Large intestine (tissue), 3 donors: ENCODE data around the gene CUX1. TPM values are rescaled to one million over a fixed set of nuclear protein-coding genes. Genes with fewer than 3 reads are reported as not detected.

Experiments used
- DNase-seq, 2 donors: peaks; one replicate each; pipeline versions ENCODE4 v3.0.0 to v3.0.0-alpha.2; 2013
- H3K27ac ChIP-seq: one replicate; pipeline ENCODE4 v1.5.1; 2013; ENCODE audit warnings: low read length
- H3K27me3 ChIP-seq: 2 replicates; pipeline ENCODE4 v1.6.1; 2013; ENCODE audit warnings: low read length; ENCODE audit not compliant: control insufficient read depth, insufficient read depth
- H3K36me3 ChIP-seq: 2 replicates; pipeline ENCODE4 v1.6.1; 2013; ENCODE audit warnings: low read length; ENCODE audit not compliant: control insufficient read depth, insufficient read depth
- H3K4me1 ChIP-seq: one replicate; pipeline ENCODE4 v1.6.1; 2013; ENCODE audit warnings: low read length; ENCODE audit not compliant: control insufficient read depth, insufficient read depth
- H3K4me3 ChIP-seq: one replicate; pipeline ENCODE4 v1.5.1; 2013; ENCODE audit warnings: low read length
- H3K9me3 ChIP-seq: one replicate; pipeline ENCODE4 v1.6.1; 2013; ENCODE audit warnings: mild to moderate bottlenecking, low read depth, low read length, moderate library complexity; ENCODE audit not compliant: control insufficient read depth
- WGBS: methylation state at CpG from one replicate; pipeline ENCODE4 v1.1.5; 2013; ENCODE audit warnings: low lambda C conversion rate; ENCODE audit not compliant: insufficient coverage; 5-methylcytosine and 5-hydroxymethylcytosine counted together
- polyA plus RNA-seq: library from polyadenylated mRNA; unstranded; fragments of 120-200 nt; gene quantifications from one replicate; pipeline ENCODE4 v1.2.1, GENCODE V29; 2013

Gene CUX1
- polyA plus RNA-seq, 1 donor = 72.9 TPM

- no CpG with 5 or more reads among the region's 10 CpGs for WGBS
- Histone ChIP-seq H3K4me3 (no peak overlapping the region), H3K27ac (no peak overlapping the region), H3K27me3 (no peaks in the 10 kb centered on the region), H3K36me3 (peaks cover 3% of the 10 kb centered on the region), H3K9me3 (no peaks in the 10 kb centered on the region), H3K4me1 (peaks cover 22% of the 10 kb centered on the region)
- DNase-seq = no peak
These were observed 457.8 kb downstream of the CUX1 start for GRCh38 chr7:102275123-102275703.

- Histone ChIP-seq H3K36me3 (peaks cover 5% of the 10 kb centered on the region), H3K4me1 (peaks cover 15% of the 10 kb centered on the region), H3K27ac (no peak overlapping the region), H3K9me3 (no peaks in the 10 kb centered on the region), H3K4me3 (no peak overlapping the region), H3K27me3 (no peaks in the 10 kb centered on the region)
- no peak for DNase-seq
- WGBS = no CpG with 5 or more reads among the region's 10 CpGs
These were observed 460.5 kb downstream of the CUX1 start for GRCh38 chr7:102277901-102278300.

GRCh38 chr7:102279537-102280400, 462.3 kb downstream of the CUX1 start:
- no peaks in the 10 kb centered on the region for H3K27me3 ChIP-seq
- no peaks in the 10 kb centered on the region for H3K9me3 ChIP-seq
- H3K36me3 ChIP-seq = peaks cover 5% of the 10 kb centered on the region
- H3K27ac ChIP-seq = no peak overlapping the region
- no peak overlapping the region for H3K4me3 ChIP-seq
- peak; percentile 38 to 52 for DNase-seq
- no CpG with 5 or more reads among the region's 23 CpGs for WGBS
- no peaks in the 10 kb centered on the region for H3K4me1 ChIP-seq

GRCh38 chr7:102280521-102280920, 463.1 kb downstream of the CUX1 start:
- H3K4me3 ChIP-seq = no peak overlapping the region
- WGBS = no CpG with 5 or more reads among the region's 5 CpGs
- H3K4me1 ChIP-seq = no peaks in the 10 kb centered on the region
- H3K9me3 ChIP-seq = no peaks in the 10 kb centered on the region
- no peak for DNase-seq
- no peak overlapping the region for H3K27ac ChIP-seq
- peaks cover 2% of the 10 kb centered on the region for H3K36me3 ChIP-seq
- H3K27me3 ChIP-seq = no peaks in the 10 kb centered on the region

GRCh38 chr7:102281785-102282184, 464.4 kb downstream of the CUX1 start:
- no CpG with 5 or more reads among the region's 14 CpGs for WGBS
- no peak for DNase-seq
- Histone ChIP-seq H3K4me3 (no peak overlapping the region), H3K9me3 (no peaks in the 10 kb centered on the region), H3K4me1 (peaks cover 4% of the 10 kb centered on the region), H3K27ac (no peak overlapping the region), H3K36me3 (peaks cover 2% of the 10 kb centered on the region), H3K27me3 (peaks cover 2% of the 10 kb centered on the region)

GRCh38 chr7:102282465-102283362, 465.3 kb downstream of the CUX1 start:
- Histone ChIP-seq H3K9me3 (peaks cover 5% of the 10 kb centered on the region), H3K4me1 (peaks cover 9% of the 10 kb centered on the region), H3K36me3 (peaks cover 2% of the 10 kb centered on the region), H3K27me3 (peaks cover 3% of the 10 kb centered on the region), H3K27ac (no peak overlapping the region), H3K4me3 (no peak overlapping the region)
- DNase-seq = no peak
- no CpG with 5 or more reads among the region's 32 CpGs for WGBS

- no peak overlapping the region for H3K4me3 ChIP-seq
- no peak for DNase-seq
- peaks cover 2% of the 10 kb centered on the region for H3K36me3 ChIP-seq
- no CpG with 5 or more reads among the region's 10 CpGs for WGBS
- H3K27ac ChIP-seq = no peak overlapping the region
- H3K27me3 ChIP-seq = peaks cover 4% of the 10 kb centered on the region
- H3K9me3 ChIP-seq = peaks cover 5% of the 10 kb centered on the region
- H3K4me1 ChIP-seq = peaks cover 16% of the 10 kb centered on the region
These were observed 466.2 kb downstream of the CUX1 start for GRCh38 chr7:102283477-102284189.

GRCh38 chr7:102284399-102284798, 467.0 kb downstream of the CUX1 start:
- WGBS = no CpG with 5 or more reads among the region's 12 CpGs
- Histone ChIP-seq H3K4me1 (peaks cover 16% of the 10 kb centered on the region), H3K27ac (no peak overlapping the region), H3K9me3 (peaks cover 5% of the 10 kb centered on the region), H3K27me3 (peaks cover 4% of the 10 kb centered on the region), H3K4me3 (no peak overlapping the region), H3K36me3 (peaks cover 2% of the 10 kb centered on the region)
- DNase-seq = no peak

- DNase-seq = no peak
- H3K4me3 ChIP-seq = no peak overlapping the region
- no peak overlapping the region for H3K27ac ChIP-seq
These were observed 467.6 kb downstream of the CUX1 start for GRCh38 chr7:102284891-102285539.

More at GRCh38 chr7:102284891-102285539, 467.6 kb downstream of the CUX1 start:
- peaks cover 4% of the 10 kb centered on the region for H3K27me3 ChIP-seq
- no CpG with 5 or more reads among the region's 19 CpGs for WGBS
- H3K9me3 ChIP-seq = peaks cover 5% of the 10 kb centered on the region
- peaks cover 16% of the 10 kb centered on the region for H3K4me1 ChIP-seq
- H3K36me3 ChIP-seq = peaks cover 2% of the 10 kb centered on the region
